NCI-H1417 (cell line): ENCODE results near the gene AKR1D1.
"Not testable (repeated sequence)": the region's sequence is repeated elsewhere in the genome, so short reads cannot be mapped to it uniquely, and the experiment has no call there.

Source experiments
- DNase-seq, 3 experiments: peaks; one replicate each; lab custom pipeline; 2025; lab: John Stamatoyannopoulos, UW

AKR1D1 gene

DNA sequence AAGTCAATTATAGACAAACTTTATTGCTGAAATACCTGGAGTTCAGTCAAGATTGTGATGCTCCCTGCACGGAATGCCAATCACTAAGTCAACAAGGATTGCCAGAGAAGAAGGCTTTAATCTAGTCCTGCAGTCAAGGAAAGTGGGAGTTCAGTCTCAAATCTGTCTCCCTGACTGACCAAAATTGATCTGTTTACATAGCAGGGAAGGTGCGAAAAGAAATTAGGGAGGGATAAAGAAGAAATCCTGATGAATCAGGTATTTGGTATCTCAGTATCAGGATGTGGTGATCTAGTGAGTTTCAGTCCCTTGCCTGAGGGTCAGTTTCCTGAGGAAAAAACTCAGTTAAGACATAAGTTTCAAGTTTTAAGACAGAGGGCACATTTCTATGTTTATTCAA is 2.1 kb upstream of the AKR1D1 start:
- no peak for DNase-seq

GRCh38 chr7:138074540-138074939 is 1.7 kb upstream of the AKR1D1 start:
- DNase-seq, result no peak

DNA sequence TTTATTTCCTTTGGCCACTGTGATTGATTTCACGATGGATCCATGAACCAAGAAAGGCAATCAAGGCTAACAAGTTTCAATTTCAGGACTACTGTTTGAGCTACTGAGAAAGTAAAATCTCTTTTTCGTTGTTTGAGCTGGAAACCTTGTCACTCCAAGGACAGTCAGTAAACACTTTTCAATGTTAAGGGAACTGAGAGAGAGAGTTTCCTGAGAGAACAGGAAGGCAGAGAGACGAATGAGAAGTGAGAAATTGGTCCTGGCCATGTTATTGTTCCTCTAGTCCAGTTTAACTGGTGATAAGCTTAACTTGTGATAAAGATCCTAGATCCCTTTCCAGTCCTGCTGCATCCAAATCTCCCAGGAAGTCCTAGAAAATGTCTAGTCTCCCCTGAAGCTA is 909 bp upstream of the AKR1D1 start:
- no peak for DNase-seq

- not testable (repeated sequence) for DNase-seq
Measured at GRCh38 chr7:138075786-138076185, 473 bp upstream of the AKR1D1 start.

GRCh38 chr7:138077809-138078208 is 1.6 kb downstream of the AKR1D1 start:
- DNase-seq, result no peak

DNA sequence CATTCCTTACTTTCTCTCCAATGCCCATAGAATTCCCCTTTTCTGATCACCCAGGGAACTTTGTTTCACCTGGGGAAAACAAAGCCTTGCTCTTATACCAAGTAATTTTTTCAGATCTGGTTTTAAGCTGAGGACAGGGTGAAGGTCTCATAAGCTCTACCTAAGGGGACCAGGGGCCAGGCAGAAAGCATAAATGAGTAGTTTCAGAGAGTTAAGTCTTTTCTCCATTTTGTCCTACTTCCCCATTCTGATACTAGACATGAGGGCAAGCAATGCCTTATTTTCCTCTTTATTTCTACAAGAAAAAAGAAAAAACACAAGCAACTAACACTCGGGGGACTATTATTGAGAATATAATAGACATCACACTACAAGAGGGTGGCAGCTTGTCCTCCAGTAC is 2.9 kb downstream of the AKR1D1 start:
- DNase-seq, result no peak

DNA sequence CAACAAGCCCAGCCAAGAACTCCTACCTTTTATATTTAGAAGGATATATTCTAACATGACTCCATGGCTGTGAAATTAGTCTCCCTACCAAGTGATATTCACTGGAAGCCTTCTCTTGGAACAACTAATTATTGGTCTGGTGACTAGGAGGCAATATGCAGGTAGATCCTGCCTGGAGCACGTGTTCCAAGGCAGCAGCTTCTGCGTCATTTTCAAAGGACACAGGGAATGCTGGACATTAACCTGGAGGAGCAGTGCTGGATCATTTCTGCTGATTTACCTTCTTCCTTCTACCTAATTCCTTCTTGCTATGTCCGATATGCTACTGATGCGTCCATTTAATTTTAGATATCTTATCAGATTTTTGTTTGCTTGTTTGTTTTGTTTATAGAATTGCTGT is 5.6 kb downstream of the AKR1D1 start:
- DNase-seq, result no peak

GRCh38 chr7:138083859-138084258 is 7.6 kb downstream of the AKR1D1 start:
- DNase-seq, result no peak

GRCh38 chr7:138086563-138087270 is 10.5 kb downstream of the AKR1D1 start:
- no peak for DNase-seq

- DNase-seq, result no peak
Measured at GRCh38 chr7:138089080-138089901, 13.0 kb downstream of the AKR1D1 start.

- DNase-seq, result peak in 1 of 3 experiments; percentile 57
Measured at GRCh38 chr7:138091032-138091431, 14.8 kb downstream of the AKR1D1 start.

- not testable (repeated sequence) for DNase-seq
Measured at GRCh38 chr7:138091840-138092239, 15.6 kb downstream of the AKR1D1 start.

DNA sequence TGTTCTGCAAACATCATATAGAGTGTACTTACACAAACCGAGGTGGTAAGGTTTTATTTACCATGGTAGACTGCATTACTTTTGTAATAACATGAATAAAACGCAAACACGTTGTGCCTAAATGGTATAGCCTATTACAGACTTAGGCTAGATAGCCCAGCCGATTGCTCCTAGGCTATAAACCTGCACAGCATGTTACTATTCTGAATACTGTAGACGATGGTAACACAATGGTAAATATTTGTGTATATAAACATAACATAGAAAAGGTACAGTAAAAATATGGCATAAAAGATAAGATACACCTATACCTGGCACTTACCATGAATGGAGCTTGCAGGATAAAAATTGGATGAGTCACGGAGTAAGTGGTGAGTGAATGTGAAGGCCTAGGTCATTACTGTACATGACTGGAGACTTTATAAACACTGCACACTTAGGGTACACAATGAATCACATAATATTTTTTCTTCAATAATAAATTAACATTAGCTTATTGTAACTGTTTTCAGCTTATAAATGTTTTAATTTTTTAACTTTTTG is 16.3 kb downstream of the AKR1D1 start:
- DNase-seq, result no peak

GRCh38 chr7:138095972-138096935 is 20.0 kb downstream of the AKR1D1 start:
- no peak for DNase-seq

- DNase-seq, result peak in 1 of 3 experiments; percentile 34
Measured at GRCh38 chr7:138097064-138097741, 20.9 kb downstream of the AKR1D1 start.

GRCh38 chr7:138099813-138100212 is 23.6 kb downstream of the AKR1D1 start:
- DNase-seq, result no peak

DNA sequence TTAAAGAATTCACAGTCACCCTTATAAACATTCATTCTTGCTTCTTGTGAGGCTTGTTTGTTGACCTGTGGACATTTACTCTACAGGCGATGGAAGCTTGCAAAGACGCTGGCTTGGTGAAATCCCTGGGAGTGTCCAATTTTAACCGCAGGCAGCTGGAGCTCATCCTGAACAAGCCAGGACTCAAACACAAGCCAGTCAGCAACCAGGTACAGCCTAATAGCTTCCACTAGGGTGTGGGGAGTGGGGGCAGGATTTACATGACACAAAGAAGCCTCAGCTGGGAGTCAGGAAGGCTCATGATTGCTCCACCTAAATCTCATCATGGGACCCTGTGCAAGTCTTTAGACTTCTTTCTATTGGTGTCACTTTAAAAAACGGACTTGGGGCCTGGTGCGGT is 29.0 kb downstream of the AKR1D1 start:
- DNase-seq, result no peak

GRCh38 chr7:138115047-138115446 is 38.8 kb downstream of the AKR1D1 start:
- no peak for DNase-seq

DNA sequence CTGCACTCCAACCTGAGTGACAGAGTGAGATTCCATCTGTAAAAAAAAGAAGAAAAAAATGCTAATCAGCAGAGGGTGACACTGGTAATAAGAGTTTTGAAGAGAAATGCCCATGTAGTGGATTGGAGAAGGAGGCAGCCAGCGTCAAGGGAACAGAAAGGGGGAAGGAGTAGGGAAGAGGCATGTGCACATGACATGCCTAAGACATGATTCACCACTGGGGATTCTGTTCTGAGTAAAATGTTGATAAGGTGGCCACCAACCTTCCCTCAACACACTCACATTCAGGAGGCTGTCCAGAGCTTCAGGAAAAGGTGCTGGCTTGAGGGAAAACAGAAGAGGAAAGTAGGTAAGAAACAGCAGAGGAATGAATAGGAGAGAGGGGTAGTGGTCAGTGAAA is 39.9 kb downstream of the AKR1D1 start:
- no peak for DNase-seq

DNA sequence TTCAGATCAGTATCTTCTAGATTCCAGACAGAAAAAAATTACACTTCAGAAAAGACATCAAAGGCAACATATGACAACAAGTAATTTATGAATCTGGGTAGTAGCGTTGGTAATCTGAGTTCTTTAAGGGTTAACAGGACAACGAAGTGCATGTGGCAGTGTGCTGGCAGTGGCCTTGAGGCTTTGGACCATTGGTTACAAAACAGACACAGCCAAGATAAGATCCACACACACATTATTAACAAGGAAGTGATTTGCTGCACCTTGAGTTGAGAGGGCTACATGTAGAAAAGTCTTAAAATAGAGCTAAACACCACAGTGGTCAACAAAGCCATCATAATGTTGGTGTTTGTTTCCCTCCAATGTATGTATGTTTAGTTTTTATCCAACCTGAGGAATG is 40.6 kb downstream of the AKR1D1 start:
- no peak for DNase-seq

- DNase-seq, result no peak
Measured at GRCh38 chr7:138120140-138120827, 44.0 kb downstream of the AKR1D1 start.
